Measurements from ENCODE around the gene PHF10. TPM values are rescaled to one million over a fixed set of nuclear protein-coding genes. Genes with fewer than 3 reads are reported as not detected.

PHF10 gene
- total RNA-seq, 4 donors from 2014 or later: 41.5 to 93.1 (median 47.8) TPM

GRCh38 chr6:169763308-169763707 is 39.0 kb upstream of the PHF10 start:
- Histone ChIP-seq H3K4me1 (no peaks in the 10 kb centered on the region), H3K36me3 (peaks cover 80% of the 10 kb centered on the region), H3K4me3 (no peak overlapping the region), H3K9me3 (no peaks in the 10 kb centered on the region), H3K27ac (no peak overlapping the region), H3K27me3 (no peaks in the 10 kb centered on the region)
- TF ChIP-seq CTCF (IDR thresholded peaks at IDR 0.05): no peak
- no peak for TF ChIP-seq POLR2AphosphoS5 (IDR thresholded peaks at IDR 0.05)
- no peak for TF ChIP-seq EP300 (IDR thresholded peaks at IDR 0.05)
- no peak for TF ChIP-seq POLR2A (IDR thresholded peaks at IDR 0.05)
- 72% methylated on average over 10 of the region's 10 CpGs for WGBS
- no peak for DNase-seq (ENCODE audit: low spot score in 2 of 2)

GRCh38 chr6:169755162-169755561 is 30.9 kb upstream of the PHF10 start:
- H3K36me3 ChIP-seq: peaks cover 33% of the 10 kb centered on the region
- TF ChIP-seq CTCF (IDR thresholded peaks at IDR 0.05): no peak
- TF ChIP-seq POLR2A (IDR thresholded peaks at IDR 0.05): no peak
- TF ChIP-seq POLR2AphosphoS5 (IDR thresholded peaks at IDR 0.05): no peak
- no peak for TF ChIP-seq EP300 (IDR thresholded peaks at IDR 0.05)
- no peaks in the 10 kb centered on the region for H3K9me3 ChIP-seq
- WGBS: 93% methylated on average over 6 of the region's 6 CpGs
- no peaks in the 10 kb centered on the region for H3K27me3 ChIP-seq
- H3K4me3 ChIP-seq: no peak overlapping the region
- H3K27ac ChIP-seq: no peak overlapping the region
- peaks cover 20% of the 10 kb centered on the region for H3K4me1 ChIP-seq
- DNase-seq (ENCODE audit: low spot score in 2 of 2): no peak

- H3K36me3 ChIP-seq: peaks cover 7% of the 10 kb centered on the region
- H3K9me3 ChIP-seq: no peaks in the 10 kb centered on the region
- TF ChIP-seq POLR2AphosphoS5 (IDR thresholded peaks at IDR 0.05): no peak
- no peak for TF ChIP-seq EP300 (IDR thresholded peaks at IDR 0.05)
- no peak for TF ChIP-seq POLR2A (IDR thresholded peaks at IDR 0.05)
- no peak for TF ChIP-seq CTCF (IDR thresholded peaks at IDR 0.05)
- peak overlapping the region; percentile 86 for H3K4me3 ChIP-seq
- 10% methylated on average over 10 of the region's 19 CpGs for WGBS
- H3K27me3 ChIP-seq: no peaks in the 10 kb centered on the region
- peaks cover 23% of the 10 kb centered on the region for H3K4me1 ChIP-seq
- H3K27ac ChIP-seq: peak overlapping the region; percentile 97
- DNase-seq (ENCODE audit: low spot score in 2 of 2): no peak
Observed at GRCh38 chr6:169752074-169752623, 27.8 kb upstream of the PHF10 start.

GRCh38 chr6:169751242-169752073 is 27.2 kb upstream of the PHF10 start, which contains the start of the genes DYNLT2 and ERMARD:
DYNLT2 (minus strand) TSS chr6:169751572; CDS start chr6:169751458, 114 bp downstream.
ERMARD (plus strand) TSS chr6:169751622; CDS start chr6:169751658, 36 bp downstream.
- WGBS: 1% methylated on average over 43 of the region's 90 CpGs
- Histone ChIP-seq H3K4me1 (peaks cover 23% of the 10 kb centered on the region), H3K27me3 (no peaks in the 10 kb centered on the region), H3K9me3 (no peaks in the 10 kb centered on the region), H3K27ac (peak within 1 kb of the TSS; percentile 97), H3K4me3 (peak within 1 kb of the TSS; percentile 86), H3K36me3 (peaks cover under 1% of the 10 kb centered on the region)
- TF ChIP-seq POLR2AphosphoS5 (IDR thresholded peaks at IDR 0.05) (peak; percentile 90 to 98 (median 96)), POLR2A (IDR thresholded peaks at IDR 0.05) (peak; percentile 17 to 94), EP300 (IDR thresholded peaks at IDR 0.05) (no peak), CTCF (IDR thresholded peaks at IDR 0.05) (peak; percentile 14 to 19)
- DNase-seq (ENCODE audit: low spot score in 2 of 2): peak; percentile 95 to 96

GRCh38 chr6:169746556-169746955 is 22.3 kb upstream of the PHF10 start:
- Histone ChIP-seq H3K4me1 (peaks cover 11% of the 10 kb centered on the region), H3K27me3 (no peaks in the 10 kb centered on the region), H3K4me3 (no peak overlapping the region), H3K36me3 (no peaks in the 10 kb centered on the region), H3K9me3 (peaks cover 6% of the 10 kb centered on the region), H3K27ac (no peak overlapping the region)
- WGBS: 93% methylated on average over 1 of the region's 1 CpG
- TF ChIP-seq CTCF (IDR thresholded peaks at IDR 0.05): no peak
- TF ChIP-seq POLR2A (IDR thresholded peaks at IDR 0.05): no peak
- TF ChIP-seq POLR2AphosphoS5 (IDR thresholded peaks at IDR 0.05): no peak
- TF ChIP-seq EP300 (IDR thresholded peaks at IDR 0.05): no peak
- DNase-seq (ENCODE audit: low spot score in 2 of 2): no peak
